ENCODE measurements around the gene GAK.

GRCh38 chr4:872241-872981 lies 59.7 kb downstream of the GAK start:
- TF ChIP-seq POLR2AphosphoS5 (IDR thresholded peaks at IDR 0.05) (no peak), CTCF (IDR thresholded peaks at IDR 0.05) (no peak), POLR2A (IDR thresholded peaks at IDR 0.05) (no peak)

Data from gastroesophageal sphincter (tissue), 3 donors.